RWPE2 (cell line): ENCODE measurements around the gene DIAPH3.

Experiments
- ATAC-seq: fragments of 200-7000 bp; cut with Tn5 transposase; 3 replicates; pipeline ENCODE4 v1.9.1; 2021; ENCODE audit warnings: low read depth
- DNase-seq: peaks from one replicate; pipeline ENCODE4 v3.0.0-alpha.2; 2020; ENCODE audit warnings: low spot score
- H3K27ac ChIP-seq: fragments of 450-650 bp; 2 replicates; pipeline ENCODE4 v1.5.1; 2017; ENCODE audit warnings: mild to moderate bottlenecking; ENCODE audit not compliant: poor library complexity, severe bottlenecking
- H3K27me3 ChIP-seq: fragments of 250-450 bp; sonication (Bioruptor Pico); 2 replicates; pipeline ENCODE4 v1.5.1; 2021; ENCODE audit warnings: mild to moderate bottlenecking, moderate library complexity; ENCODE audit not compliant: insufficient read depth, poor library complexity, severe bottlenecking
- H3K36me3 ChIP-seq: fragments of 250-450 bp; sonication (Bioruptor Pico); 2 replicates; pipeline ENCODE4 v1.5.1; 2020; ENCODE audit warnings: low read depth, mild to moderate bottlenecking, moderate library complexity
- H3K4me1 ChIP-seq: fragments of 250-450 bp; sonication (Bioruptor Pico); 2 replicates; pipeline ENCODE4 v1.5.1; 2021; ENCODE audit warnings: mild to moderate bottlenecking, moderate library complexity; ENCODE audit not compliant: insufficient read depth, poor library complexity, severe bottlenecking
- H3K4me3 ChIP-seq: fragments of 250-450 bp; sonication (Bioruptor Pico); 2 replicates; pipeline ENCODE4 v1.5.1; 2021; ENCODE audit warnings: mild to moderate bottlenecking, moderate library complexity; ENCODE audit not compliant: severe bottlenecking
- H3K9me3 ChIP-seq: fragments of 250-450 bp; sonication (Bioruptor Pico); 2 replicates; pipeline ENCODE4 v1.5.1; 2021; ENCODE audit warnings: mild to moderate bottlenecking, moderate library complexity; ENCODE audit not compliant: severe bottlenecking
- TF ChIP-seq, protein P1 (sequence below): fragments of 450-650 bp; IDR thresholded peaks from one replicate; pipeline ENCODE4 v1.5.1; 2017; ENCODE audit warnings: mild to moderate bottlenecking, moderate library complexity; ENCODE audit not compliant: poor library complexity, severe bottlenecking

The DIAPH3 gene

DNA sequence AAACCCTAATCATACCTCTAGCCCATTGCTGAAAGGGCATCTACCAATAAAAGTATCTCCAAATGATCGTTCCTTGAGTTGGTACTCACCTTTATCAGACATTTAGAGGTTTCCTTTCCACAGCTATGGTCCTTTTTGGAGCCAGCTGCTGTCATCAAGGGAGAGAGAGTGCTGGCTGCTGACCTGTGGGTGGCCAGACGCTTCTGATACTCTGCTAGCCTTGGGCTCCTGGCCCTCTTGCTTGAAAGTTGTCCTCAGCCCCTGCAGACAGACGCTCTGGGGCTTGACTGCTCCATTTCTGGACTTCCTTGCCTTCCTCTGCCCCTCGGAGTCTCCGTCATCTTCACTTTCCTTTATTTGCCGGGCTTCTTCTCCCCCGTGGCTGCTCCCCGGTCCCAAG is 499.1 kb downstream of the DIAPH3 start:
- ATAC-seq: no peak
- TF ChIP-seq, protein P1, sequence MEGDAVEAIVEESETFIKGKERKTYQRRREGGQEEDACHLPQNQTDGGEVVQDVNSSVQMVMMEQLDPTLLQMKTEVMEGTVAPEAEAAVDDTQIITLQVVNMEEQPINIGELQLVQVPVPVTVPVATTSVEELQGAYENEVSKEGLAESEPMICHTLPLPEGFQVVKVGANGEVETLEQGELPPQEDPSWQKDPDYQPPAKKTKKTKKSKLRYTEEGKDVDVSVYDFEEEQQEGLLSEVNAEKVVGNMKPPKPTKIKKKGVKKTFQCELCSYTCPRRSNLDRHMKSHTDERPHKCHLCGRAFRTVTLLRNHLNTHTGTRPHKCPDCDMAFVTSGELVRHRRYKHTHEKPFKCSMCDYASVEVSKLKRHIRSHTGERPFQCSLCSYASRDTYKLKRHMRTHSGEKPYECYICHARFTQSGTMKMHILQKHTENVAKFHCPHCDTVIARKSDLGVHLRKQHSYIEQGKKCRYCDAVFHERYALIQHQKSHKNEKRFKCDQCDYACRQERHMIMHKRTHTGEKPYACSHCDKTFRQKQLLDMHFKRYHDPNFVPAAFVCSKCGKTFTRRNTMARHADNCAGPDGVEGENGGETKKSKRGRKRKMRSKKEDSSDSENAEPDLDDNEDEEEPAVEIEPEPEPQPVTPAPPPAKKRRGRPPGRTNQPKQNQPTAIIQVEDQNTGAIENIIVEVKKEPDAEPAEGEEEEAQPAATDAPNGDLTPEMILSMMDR: no peak

DNA sequence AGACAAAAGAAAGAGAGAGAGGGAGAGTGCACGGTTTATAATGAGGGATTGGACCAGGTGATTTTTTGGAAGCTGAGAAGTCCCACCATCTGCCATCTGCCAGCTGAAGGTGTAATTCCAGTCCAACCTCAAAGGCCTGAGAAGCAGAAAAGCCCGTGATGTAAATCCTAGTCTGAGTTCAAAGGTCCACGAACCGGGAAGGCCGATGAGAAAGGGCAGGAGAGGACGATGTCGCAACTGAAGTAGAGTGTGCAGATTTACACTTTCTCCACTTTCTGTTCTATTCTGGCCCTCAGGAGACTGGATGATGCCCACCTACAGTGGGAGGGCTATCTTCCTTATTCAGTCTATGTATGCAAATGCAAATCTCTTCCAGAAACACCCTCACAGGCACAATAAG is 500.0 kb downstream of the DIAPH3 start:
- no peak for DNase-seq
- no peaks in the 10 kb centered on the region for H3K4me1 ChIP-seq
- no peak overlapping the region for H3K27ac ChIP-seq
- H3K9me3 ChIP-seq: no peaks in the 10 kb centered on the region
- TF ChIP-seq, protein P1: no peak
- no peak for ATAC-seq
- no peaks in the 10 kb centered on the region for H3K27me3 ChIP-seq
- H3K4me3 ChIP-seq: no peak overlapping the region
- H3K36me3 ChIP-seq: 0 out of 2 replicates have a peak, but pooled peaks cover 2% of the 10 kb centered on the region

More for the DNA sequence above, 499.1 kb downstream of the DIAPH3 start:
- no peak overlapping the region for H3K4me3 ChIP-seq
- no peak overlapping the region for H3K27ac ChIP-seq
- no peaks in the 10 kb centered on the region for H3K9me3 ChIP-seq
- 0 out of 2 replicates have a peak, but pooled peaks cover 2% of the 10 kb centered on the region for H3K36me3 ChIP-seq
- no peaks in the 10 kb centered on the region for H3K4me1 ChIP-seq
- DNase-seq: no peak
- H3K27me3 ChIP-seq: no peaks in the 10 kb centered on the region

DNA sequence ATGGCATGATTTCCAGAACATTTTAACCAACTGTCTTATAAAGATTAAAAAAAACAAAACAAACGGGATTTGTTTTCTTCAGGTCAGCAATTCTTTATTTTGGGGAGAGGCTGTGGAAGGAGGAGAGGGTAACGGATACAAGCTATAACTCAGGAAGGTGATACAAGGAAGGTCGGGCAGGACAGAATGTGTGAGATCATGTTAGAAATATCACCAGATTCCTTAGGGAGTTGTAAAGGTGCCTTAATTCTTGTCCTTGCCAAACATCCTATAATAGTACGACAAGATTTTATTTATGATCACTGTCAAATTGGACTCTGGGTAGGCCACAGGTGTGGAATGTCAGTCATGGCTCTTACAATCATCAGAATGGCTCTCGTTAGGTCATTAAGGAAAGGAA is 503.1 kb downstream of the DIAPH3 start:
- no peak for ATAC-seq
- Histone ChIP-seq H3K9me3 (no peaks in the 10 kb centered on the region), H3K36me3 (no peaks in the 10 kb centered on the region), H3K4me3 (no peak overlapping the region), H3K27ac (no peak overlapping the region), H3K27me3 (peaks cover 7% of the 10 kb centered on the region), H3K4me1 (no peaks in the 10 kb centered on the region)
- TF ChIP-seq, protein P1: no peak
- DNase-seq: no peak

DNA sequence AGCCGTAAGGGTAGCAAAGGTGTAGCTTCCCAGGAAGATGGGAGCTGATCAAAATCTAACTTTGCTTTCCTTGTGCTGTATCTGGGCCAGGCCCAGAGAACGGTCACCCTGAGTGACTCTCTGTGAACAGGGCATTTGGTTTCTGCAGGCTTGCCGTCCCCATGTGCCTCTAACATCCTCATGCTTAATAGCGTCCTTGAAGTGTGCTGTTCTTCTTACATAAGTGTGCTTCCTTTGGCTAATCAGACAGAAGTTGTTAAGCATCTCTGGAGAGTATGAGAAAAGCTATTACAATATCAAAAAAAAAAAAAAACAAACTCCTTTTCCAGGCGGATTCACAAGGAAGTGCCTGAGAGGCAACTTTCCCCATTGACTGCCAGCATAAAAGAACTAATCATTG is 503.7 kb downstream of the DIAPH3 start:
- Histone ChIP-seq H3K36me3 (no peaks in the 10 kb centered on the region), H3K27ac (no peak overlapping the region), H3K4me3 (no peak overlapping the region), H3K9me3 (no peaks in the 10 kb centered on the region), H3K4me1 (no peaks in the 10 kb centered on the region), H3K27me3 (peaks cover 7% of the 10 kb centered on the region)
- DNase-seq: no peak
- ATAC-seq: no peak
- TF ChIP-seq, protein P1: no peak

DNA sequence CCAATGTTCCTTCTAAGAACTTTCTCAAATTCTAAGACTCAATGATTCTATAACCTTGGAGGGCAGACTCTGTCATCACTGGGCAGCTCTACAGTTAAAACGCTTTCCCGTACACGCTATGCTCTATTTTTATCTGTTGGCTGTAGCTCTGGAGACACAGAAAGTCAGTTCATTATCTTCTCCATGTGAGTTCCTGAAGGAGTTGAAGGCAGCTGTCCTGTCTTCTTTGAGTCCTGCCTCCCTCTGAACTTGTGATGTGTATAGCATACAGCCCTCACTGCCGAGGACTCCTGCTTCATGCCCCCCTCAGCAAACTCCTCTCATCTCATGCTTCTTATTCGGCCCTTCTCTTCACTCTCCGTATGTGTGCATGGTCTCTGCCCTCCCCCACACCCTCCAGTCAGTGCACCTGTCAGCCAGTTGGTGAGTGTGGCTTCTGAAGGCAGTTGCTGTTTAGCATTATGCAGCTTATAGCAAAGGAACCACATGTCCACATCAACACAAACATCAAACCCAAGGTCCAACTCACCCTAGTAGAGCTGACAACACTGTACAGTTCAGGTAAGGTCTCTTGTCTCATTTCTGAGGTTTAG is 504.9 kb downstream of the DIAPH3 start:
- TF ChIP-seq, protein P1: no peak
- no peaks in the 10 kb centered on the region for H3K4me1 ChIP-seq
- DNase-seq (no peak), ATAC-seq (no peak)
- H3K27ac ChIP-seq: no peak overlapping the region
- peaks cover 7% of the 10 kb centered on the region for H3K27me3 ChIP-seq
- H3K9me3 ChIP-seq: no peaks in the 10 kb centered on the region
- H3K36me3 ChIP-seq: no peaks in the 10 kb centered on the region
- no peak overlapping the region for H3K4me3 ChIP-seq
